GM06990 (cell line): ENCODE measurements around the gene CCNY.

ENCODE experiments used
- DNase-seq: peaks from one replicate; pipeline ENCODE4 v3.0.0-alpha.2; 2011; ENCODE audit not compliant: insufficient read length; ENCODE audit errors: extremely low read depth
- H3K27me3 ChIP-seq: replicated peaks from 2 replicates; pipeline ENCODE4 v1.6.0; 2011; ENCODE audit warnings: low read length; ENCODE audit not compliant: control insufficient read depth, insufficient read depth
- H3K36me3 ChIP-seq: 2 replicates; pipeline ENCODE4 v1.5.1; 2011; ENCODE audit warnings: low read length; ENCODE audit not compliant: control insufficient read depth, insufficient read depth
- H3K4me3 ChIP-seq: replicated peaks from 2 replicates; pipeline ENCODE4 v1.5.1; 2011; ENCODE audit warnings: low read depth, mild to moderate bottlenecking, control low read depth, low read length
- CTCF ChIP-seq: IDR thresholded peaks from 2 replicates; pipeline ENCODE4 v1.5.1; 2011; ENCODE audit warnings: low read length, control low read depth, mild to moderate bottlenecking, inconsistent platforms; ENCODE audit not compliant: insufficient read depth, poor library complexity, severe bottlenecking

The CCNY gene

DNA sequence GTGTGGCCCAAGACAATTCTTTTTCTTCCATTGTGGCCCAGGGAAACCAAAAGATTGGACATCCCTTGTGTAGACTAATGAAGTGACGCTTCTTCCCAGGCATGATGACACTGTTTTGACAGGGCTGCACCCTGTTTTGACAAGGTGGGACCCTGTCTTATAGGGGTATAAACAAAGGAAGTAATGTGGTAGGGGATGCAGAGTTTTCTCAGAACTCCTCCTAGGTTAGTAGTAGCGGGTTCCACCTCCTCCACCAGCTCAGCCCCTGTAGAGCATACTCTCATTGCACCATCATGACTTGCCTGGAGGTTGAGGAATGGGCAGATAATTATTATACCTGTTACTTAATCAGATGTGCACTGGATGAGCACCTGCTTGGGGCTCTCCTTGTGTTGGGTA, 123.1 kb downstream of the CCNY start:
- TF ChIP-seq CTCF: no peak
- Histone ChIP-seq H3K36me3 (no peaks in the 10 kb centered on the region), H3K4me3 (no peak overlapping the region), H3K27me3 (no peaks in the 10 kb centered on the region)
- DNase-seq: no peak

GRCh38 chr10:35460852-35461460, 124.6 kb downstream of the CCNY start:
- no peak for DNase-seq
- H3K4me3 ChIP-seq: no peak overlapping the region
- no peak for TF ChIP-seq CTCF
- no peaks in the 10 kb centered on the region for H3K27me3 ChIP-seq
- H3K36me3 ChIP-seq: no peaks in the 10 kb centered on the region

- no peak for DNase-seq
- no peak for TF ChIP-seq CTCF
- H3K27me3 ChIP-seq: no peaks in the 10 kb centered on the region
- no peak overlapping the region for H3K4me3 ChIP-seq
- no peaks in the 10 kb centered on the region; the same call in 1 of the 2 replicates for H3K36me3 ChIP-seq
These were observed 126.2 kb downstream of the CCNY start for GRCh38 chr10:35462491-35462934.

- H3K4me3 ChIP-seq: no peak overlapping the region
- TF ChIP-seq CTCF: no peak
- no peak for DNase-seq
- no peaks in the 10 kb centered on the region; the same call in 1 of the 2 replicates for H3K36me3 ChIP-seq
- no peaks in the 10 kb centered on the region for H3K27me3 ChIP-seq
These were observed 127.0 kb downstream of the CCNY start for GRCh38 chr10:35463105-35463867.

- TF ChIP-seq CTCF: no peak
- H3K4me3 ChIP-seq: no peak overlapping the region
- no peaks in the 10 kb centered on the region for H3K27me3 ChIP-seq
- H3K36me3 ChIP-seq: no peaks in the 10 kb centered on the region; the same call in 1 of the 2 replicates
- no peak for DNase-seq
These were observed 127.6 kb downstream of the CCNY start for GRCh38 chr10:35463878-35464277.
